Measurements from ENCODE around the gene METTL17. TPM values are rescaled to one million over a fixed set of nuclear protein-coding genes. Genes with fewer than 3 reads are reported as not detected.
A peak's percentile ranks its signal among the peaks of the same experiment; 100 is the strongest.

Gene METTL17
- total RNA-seq, 1 donor: 34.5 TPM

- peak; percentile 27 for DNase-seq (ENCODE audit: low read depth)
- no peak for TF ChIP-seq CTCF (IDR thresholded peaks at IDR 0.05; ENCODE audit: insufficient read depth, low read depth, low read length)
- peak within 1 kb of the TSS; percentile 58 for H3K4me3 ChIP-seq (ENCODE audit: low read depth, low read length)
Observed at GRCh38 chr14:21024585-21025370, 35.0 kb downstream of the METTL17 start, which contains the start of gene NDRG2. TSS of gene NDRG2 (minus strand) at chr14:21025061. CDS start at chr14:21023315, 1,746 bp downstream.

GRCh38 chr14:21025371-21026273 lies 35.8 kb downstream of the METTL17 start:
- DNase-seq (ENCODE audit: low read depth): no peak
- no peak for TF ChIP-seq CTCF (IDR thresholded peaks at IDR 0.05; ENCODE audit: insufficient read depth, low read depth, low read length)
- H3K4me3 ChIP-seq (ENCODE audit: low read depth, low read length): peak overlapping the region; percentile 58

DNA sequence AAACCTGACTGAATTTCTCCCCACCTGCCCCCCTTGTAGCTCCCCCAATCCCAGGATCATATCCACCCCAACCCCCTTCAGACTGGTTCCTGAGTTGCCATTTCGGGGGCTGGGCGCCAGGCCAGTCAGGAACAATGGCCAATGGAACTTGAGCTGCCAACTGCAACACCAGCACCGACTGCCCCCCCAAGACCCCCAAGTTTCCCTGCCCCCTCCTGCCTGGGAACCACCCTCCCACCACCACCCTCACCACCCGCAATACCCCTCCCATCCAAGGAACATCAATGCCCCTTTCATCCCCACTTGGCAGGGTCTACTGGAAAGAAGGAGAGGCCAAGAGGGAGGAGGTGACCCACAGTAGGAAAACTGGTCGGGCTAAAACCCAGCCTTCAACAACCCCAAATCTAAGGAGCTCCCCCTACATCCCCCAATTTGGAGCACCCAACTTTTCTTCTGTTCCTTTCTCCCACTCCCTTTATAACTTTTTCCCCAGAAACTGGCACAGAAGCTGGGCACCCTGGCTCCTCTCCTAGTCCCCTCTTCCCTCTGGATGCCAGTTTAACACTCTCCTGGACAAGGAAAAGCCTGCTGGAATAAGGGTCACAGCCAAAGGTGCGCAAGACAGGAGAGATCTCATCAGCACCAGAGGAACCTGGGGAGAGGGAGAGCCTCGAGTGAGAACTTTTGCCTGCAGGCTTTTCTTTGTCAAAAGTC lies 36.7 kb downstream of the METTL17 start:
- no peak for DNase-seq (ENCODE audit: low read depth)
- no peak for TF ChIP-seq CTCF (IDR thresholded peaks at IDR 0.05; ENCODE audit: insufficient read depth, low read depth, low read length)
- no peak overlapping the region for H3K4me3 ChIP-seq (ENCODE audit: low read depth, low read length)

- no peak for TF ChIP-seq CTCF (IDR thresholded peaks at IDR 0.05; ENCODE audit: insufficient read depth, low read depth, low read length)
- peak; percentile 25 for DNase-seq (ENCODE audit: low read depth)
- no peak overlapping the region for H3K4me3 ChIP-seq (ENCODE audit: low read depth, low read length)
Observed at GRCh38 chr14:21026988-21027315, 37.2 kb downstream of the METTL17 start.

- DNase-seq (ENCODE audit: low read depth): no peak
- H3K4me3 ChIP-seq (ENCODE audit: low read depth, low read length): no peak within 1 kb of the TSS
- no peak for TF ChIP-seq CTCF (IDR thresholded peaks at IDR 0.05; ENCODE audit: insufficient read depth, low read depth, low read length)
Observed at GRCh38 chr14:21029917-21030316, 40.1 kb downstream of the METTL17 start, which contains the start of gene TPPP2. TSS of gene TPPP2 (plus strand) at chr14:21030217. CDS start at chr14:21030582, 365 bp downstream.

DNA sequence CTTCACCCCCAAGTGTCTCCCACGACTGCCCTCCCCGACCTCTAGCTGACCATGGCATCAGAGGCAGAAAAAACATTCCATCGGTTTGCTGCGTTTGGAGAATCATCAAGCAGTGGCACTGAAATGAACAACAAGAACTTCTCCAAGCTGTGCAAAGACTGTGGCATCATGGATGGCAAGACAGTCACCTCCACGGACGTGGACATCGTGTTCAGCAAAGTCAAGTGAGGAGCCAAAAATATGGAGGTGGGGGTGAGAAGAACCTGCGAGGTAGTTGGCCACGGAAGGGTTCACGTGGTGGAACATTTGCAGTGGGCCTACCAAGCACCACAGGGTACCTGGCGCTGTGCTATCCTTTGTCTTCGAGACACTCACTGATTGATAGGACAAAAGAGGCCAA lies 40.8 kb downstream of the METTL17 start:
- DNase-seq (ENCODE audit: low read depth): no peak
- no peak overlapping the region for H3K4me3 ChIP-seq (ENCODE audit: low read depth, low read length)
- TF ChIP-seq CTCF (IDR thresholded peaks at IDR 0.05; ENCODE audit: insufficient read depth, low read depth, low read length): no peak

All from fibroblast of villous mesenchyme (primary cell).